ENCODE measurements around the gene LARGE1. TPM values are rescaled to one million over a fixed set of nuclear protein-coding genes. Genes with fewer than 3 reads are reported as not detected.
"Not testable (repeated sequence)": the region's sequence is repeated elsewhere in the genome, so short reads cannot be mapped to it uniquely, and the experiment has no call there.

LARGE1 gene
- total RNA-seq, 1 donor from 2014 or later, result 195 TPM

DNA sequence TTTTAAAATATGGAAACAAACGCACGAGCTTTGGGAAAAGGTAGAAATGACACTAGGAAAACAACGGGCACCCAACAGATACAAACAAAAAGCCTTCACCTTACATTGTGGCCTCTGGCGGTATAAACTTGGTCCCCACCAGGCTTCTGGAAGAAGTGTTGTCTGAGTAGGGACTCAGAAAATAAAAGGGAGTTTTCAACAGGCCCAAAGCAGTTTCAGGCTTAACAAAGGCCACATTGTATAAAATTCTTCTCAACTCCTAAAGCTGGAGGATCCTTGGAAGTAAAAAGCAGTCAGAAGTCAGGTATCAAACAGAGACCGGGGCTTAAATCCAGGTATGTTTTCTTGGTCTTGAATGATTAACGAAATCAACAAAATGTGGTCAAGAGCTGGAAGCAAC lies 61.0 kb downstream of the LARGE1 start:
- H3K36me3 Mint-ChIP-seq (ENCODE audit: insufficient read depth), result peaks cover 6% of the 10 kb centered on the region
- no peak for DNase-seq (ENCODE audit: low spot score, unreplicated experiment)
- peak overlapping the region; percentile 89 for H3K27ac Mint-ChIP-seq
- no peak overlapping the region for H3K4me3 Mint-ChIP-seq (ENCODE audit: low read depth)
- TF ChIP-seq, protein P1, sequence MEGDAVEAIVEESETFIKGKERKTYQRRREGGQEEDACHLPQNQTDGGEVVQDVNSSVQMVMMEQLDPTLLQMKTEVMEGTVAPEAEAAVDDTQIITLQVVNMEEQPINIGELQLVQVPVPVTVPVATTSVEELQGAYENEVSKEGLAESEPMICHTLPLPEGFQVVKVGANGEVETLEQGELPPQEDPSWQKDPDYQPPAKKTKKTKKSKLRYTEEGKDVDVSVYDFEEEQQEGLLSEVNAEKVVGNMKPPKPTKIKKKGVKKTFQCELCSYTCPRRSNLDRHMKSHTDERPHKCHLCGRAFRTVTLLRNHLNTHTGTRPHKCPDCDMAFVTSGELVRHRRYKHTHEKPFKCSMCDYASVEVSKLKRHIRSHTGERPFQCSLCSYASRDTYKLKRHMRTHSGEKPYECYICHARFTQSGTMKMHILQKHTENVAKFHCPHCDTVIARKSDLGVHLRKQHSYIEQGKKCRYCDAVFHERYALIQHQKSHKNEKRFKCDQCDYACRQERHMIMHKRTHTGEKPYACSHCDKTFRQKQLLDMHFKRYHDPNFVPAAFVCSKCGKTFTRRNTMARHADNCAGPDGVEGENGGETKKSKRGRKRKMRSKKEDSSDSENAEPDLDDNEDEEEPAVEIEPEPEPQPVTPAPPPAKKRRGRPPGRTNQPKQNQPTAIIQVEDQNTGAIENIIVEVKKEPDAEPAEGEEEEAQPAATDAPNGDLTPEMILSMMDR (IDR thresholded peaks at IDR 0.05; ENCODE audit: unreplicated experiment), result no peak
- H3K27me3 Mint-ChIP-seq, result no peaks in the 10 kb centered on the region
- peaks cover 12% of the 10 kb centered on the region for H3K4me1 Mint-ChIP-seq (ENCODE audit: low read depth)
- no peaks in the 10 kb centered on the region for H3K9me3 Mint-ChIP-seq (ENCODE audit: low read depth)

DNA sequence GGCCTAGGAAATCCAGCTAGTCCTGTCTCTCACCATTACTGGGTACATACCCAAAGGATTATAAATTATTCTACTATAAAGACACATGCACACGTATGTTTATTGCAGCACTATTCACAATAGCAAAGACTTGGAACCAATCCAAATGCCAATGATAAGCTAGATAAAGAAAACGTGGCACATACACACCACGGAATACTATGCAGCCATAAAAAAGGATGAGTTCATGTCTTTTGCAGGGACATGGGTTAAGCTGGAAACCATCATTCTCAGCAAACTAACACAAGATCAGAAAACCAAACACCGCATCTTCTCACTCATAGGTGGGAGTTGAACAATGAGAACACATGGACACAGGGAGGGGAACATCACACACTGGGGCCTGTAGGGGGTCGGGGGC lies 61.6 kb downstream of the LARGE1 start:
- not testable (repeated sequence) for H3K9me3 Mint-ChIP-seq (ENCODE audit: low read depth); H3K27me3 Mint-ChIP-seq; DNase-seq (ENCODE audit: low spot score, unreplicated experiment); H3K4me3 Mint-ChIP-seq (ENCODE audit: low read depth); H3K27ac Mint-ChIP-seq; H3K36me3 Mint-ChIP-seq (ENCODE audit: insufficient read depth)
- H3K4me1 Mint-ChIP-seq (ENCODE audit: low read depth), result peaks cover 17% of the 10 kb centered on the region

DNA sequence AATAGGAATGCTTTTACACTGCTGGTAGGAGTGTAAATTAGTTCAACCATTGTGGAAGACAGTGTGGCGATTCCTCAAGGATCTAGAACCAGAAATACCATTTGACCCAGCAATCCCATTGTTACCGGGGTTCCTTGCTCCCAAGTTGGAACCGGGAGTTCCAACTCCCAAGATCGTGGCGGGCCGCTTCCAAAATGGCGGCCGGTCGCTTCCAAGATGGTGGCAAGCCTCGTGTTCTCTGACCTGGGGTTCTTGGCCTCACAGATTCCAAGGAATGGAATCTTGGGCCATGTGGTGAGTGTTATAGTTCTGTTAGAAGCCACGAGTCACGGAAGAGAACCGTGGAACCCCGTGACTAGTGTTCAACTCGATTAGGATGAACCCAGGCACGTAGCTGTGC lies 62.5 kb downstream of the LARGE1 start:
- not testable (repeated sequence) for H3K27me3 Mint-ChIP-seq; H3K9me3 Mint-ChIP-seq (ENCODE audit: low read depth); H3K27ac Mint-ChIP-seq; H3K4me3 Mint-ChIP-seq (ENCODE audit: low read depth); DNase-seq (ENCODE audit: low spot score, unreplicated experiment)
- peaks cover 25% of the 10 kb centered on the region for H3K4me1 Mint-ChIP-seq (ENCODE audit: low read depth)
- H3K36me3 Mint-ChIP-seq (ENCODE audit: insufficient read depth), result peaks cover 12% of the 10 kb centered on the region

DNA sequence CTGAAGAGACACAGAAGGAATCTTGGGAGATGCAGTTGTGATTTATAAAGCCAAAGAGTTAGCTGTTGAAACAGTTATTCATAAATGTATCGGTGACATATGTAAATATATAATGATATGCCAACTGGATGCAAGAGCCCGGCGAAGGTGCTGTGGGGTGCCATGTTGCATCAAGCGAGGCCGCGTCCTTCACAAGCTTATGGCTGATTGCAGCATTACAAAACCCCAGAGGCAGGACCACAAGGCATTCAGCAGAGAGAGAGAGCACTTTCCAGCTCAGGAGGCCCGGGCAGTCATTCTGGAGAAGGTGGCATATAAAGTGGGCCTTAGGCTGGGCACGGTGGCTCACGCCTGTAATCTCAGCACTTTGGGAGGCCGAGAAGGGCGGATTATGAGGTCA lies 65.6 kb downstream of the LARGE1 start:
- Mint-ChIP-seq H3K9me3 (ENCODE audit: low read depth) (no peaks in the 10 kb centered on the region), H3K4me3 (ENCODE audit: low read depth) (no peak overlapping the region), H3K36me3 (ENCODE audit: insufficient read depth) (peaks cover 14% of the 10 kb centered on the region), H3K27me3 (no peaks in the 10 kb centered on the region), H3K27ac (no peak overlapping the region), H3K4me1 (ENCODE audit: low read depth) (peaks cover 42% of the 10 kb centered on the region)
- TF ChIP-seq, protein P1 (IDR thresholded peaks at IDR 0.05; ENCODE audit: unreplicated experiment), result no peak
- DNase-seq (ENCODE audit: low spot score, unreplicated experiment), result no peak

DNA sequence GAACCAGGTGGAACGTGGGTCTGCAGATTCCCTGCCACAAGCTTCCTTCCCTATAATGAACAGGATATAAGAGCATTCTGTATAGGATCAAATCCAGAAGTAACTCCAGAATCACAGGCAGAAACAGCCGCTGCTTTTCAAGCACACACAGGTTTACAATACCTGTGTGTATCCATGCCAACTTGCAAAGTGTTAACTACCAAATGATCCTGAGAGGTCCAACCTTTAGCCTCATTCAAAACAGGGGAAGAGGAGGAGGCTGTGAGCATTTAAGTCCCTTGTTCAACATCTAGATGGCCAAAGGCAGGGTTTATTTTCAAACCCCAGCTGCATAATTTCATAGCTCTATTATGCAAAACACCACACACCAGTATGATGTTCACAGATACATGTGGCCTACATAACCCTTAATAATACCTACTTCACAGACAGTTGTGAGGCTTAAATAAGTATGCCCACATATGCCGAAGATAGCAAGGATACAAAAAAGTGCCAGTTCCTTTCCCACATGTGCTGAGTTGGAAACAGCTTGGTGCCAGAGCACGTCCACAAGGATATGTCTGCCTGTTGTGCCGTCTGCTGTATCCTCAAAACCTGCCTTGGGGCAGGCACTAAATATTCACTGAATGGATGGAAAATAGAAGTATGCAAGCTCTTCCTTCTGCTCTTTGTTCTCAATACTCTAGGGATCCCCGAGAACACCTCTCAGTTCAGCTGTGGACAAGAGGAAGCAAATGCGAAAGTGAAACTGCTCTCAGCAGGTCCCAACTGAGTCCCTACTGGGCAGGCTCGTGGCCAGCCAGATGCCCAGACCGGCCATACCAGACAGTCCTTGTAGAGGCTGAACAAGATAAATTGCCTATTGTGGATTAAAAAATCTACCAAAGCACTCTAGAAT lies 66.8 kb downstream of the LARGE1 start:
- H3K4me1 Mint-ChIP-seq (ENCODE audit: low read depth), result peaks cover 42% of the 10 kb centered on the region
- no peaks in the 10 kb centered on the region for H3K27me3 Mint-ChIP-seq
- peaks cover 18% of the 10 kb centered on the region for H3K36me3 Mint-ChIP-seq (ENCODE audit: insufficient read depth)
- H3K27ac Mint-ChIP-seq, result peak overlapping the region; percentile 23
- peaks cover 3% of the 10 kb centered on the region for H3K9me3 Mint-ChIP-seq (ENCODE audit: low read depth)
- no peak for DNase-seq (ENCODE audit: low spot score, unreplicated experiment)
- no peak overlapping the region for H3K4me3 Mint-ChIP-seq (ENCODE audit: low read depth)
- TF ChIP-seq, protein P1 (IDR thresholded peaks at IDR 0.05; ENCODE audit: unreplicated experiment), result no peak

DNA sequence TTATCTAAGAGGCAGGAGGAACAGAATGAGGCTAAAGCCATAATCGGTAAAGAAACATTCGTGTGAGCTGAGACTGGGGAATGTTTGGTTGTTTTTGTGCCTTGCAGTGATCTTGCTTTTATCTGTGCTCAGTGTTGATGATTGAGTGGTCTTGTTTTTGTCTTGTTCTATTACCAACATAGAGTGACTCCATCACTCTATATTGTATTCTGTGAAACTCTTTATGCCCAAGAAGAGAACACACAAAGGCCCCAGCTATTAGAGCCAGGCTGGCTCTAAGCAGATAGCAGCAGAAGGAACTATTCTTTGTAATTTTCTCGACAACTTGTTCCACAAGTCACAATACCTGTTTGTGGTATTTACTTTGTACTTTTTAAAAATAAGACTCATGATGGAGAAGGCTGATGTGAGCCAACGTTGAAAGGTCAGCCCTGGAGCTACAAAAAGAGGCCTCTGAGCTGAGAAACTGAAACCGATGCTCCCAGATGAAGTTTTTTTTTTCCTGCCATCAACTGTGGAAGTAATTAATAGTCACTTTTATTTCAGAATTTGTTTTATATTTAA lies 68.4 kb downstream of the LARGE1 start:
- no peaks in the 10 kb centered on the region for H3K27me3 Mint-ChIP-seq
- TF ChIP-seq, protein P1 (IDR thresholded peaks at IDR 0.05; ENCODE audit: unreplicated experiment), result no peak
- peak overlapping the region; percentile 76 for H3K27ac Mint-ChIP-seq
- no peak for DNase-seq (ENCODE audit: low spot score, unreplicated experiment)
- H3K4me1 Mint-ChIP-seq (ENCODE audit: low read depth), result peaks cover 42% of the 10 kb centered on the region
- H3K36me3 Mint-ChIP-seq (ENCODE audit: insufficient read depth), result peaks cover 29% of the 10 kb centered on the region
- H3K9me3 Mint-ChIP-seq (ENCODE audit: low read depth), result peaks cover 11% of the 10 kb centered on the region
- H3K4me3 Mint-ChIP-seq (ENCODE audit: low read depth), result peak overlapping the region; percentile 0
